HL-60/S4 treated with retinoic acid at 250 ng/mL for 4 days and 3 days (cell line): ENCODE measurements around the gene PRKD1.
"Not testable (repeated sequence)": the region's sequence is repeated elsewhere in the genome, so short reads cannot be mapped to it uniquely, and the experiment has no call there.

Experiments used
- in situ Hi-C: fragments of 300-500 bp; cut with MboI; formaldehyde crosslinking; loops from 2 replicates; pipeline ENCODE4 v1.7.0; 2022; ENCODE audit warnings: low sequenced_read_pairs

Gene PRKD1

GRCh38 chr14:29840369-29840892, 87.2 kb downstream of the PRKD1 start:
- in situ Hi-C loops = not testable (repeated sequence)

GRCh38 chr14:29839691-29840090, 88.0 kb downstream of the PRKD1 start:
- in situ Hi-C loops = not testable (repeated sequence)

- in situ Hi-C loops = no loop called here
These were observed 88.9 kb downstream of the PRKD1 start for GRCh38 chr14:29838752-29839151.

- in situ Hi-C loops = no loop called here
These were observed 91.3 kb downstream of the PRKD1 start for GRCh38 chr14:29836395-29836794.

- in situ Hi-C loops = no loop called here
These were observed 95.6 kb downstream of the PRKD1 start for GRCh38 chr14:29832042-29832441.

GRCh38 chr14:29829851-29830250, 97.8 kb downstream of the PRKD1 start:
- in situ Hi-C loops = no loop called here

- in situ Hi-C loops = no loop called here
These were observed 103.8 kb downstream of the PRKD1 start for GRCh38 chr14:29823816-29824215.

- in situ Hi-C loops = no loop called here
These were observed 105.3 kb downstream of the PRKD1 start for GRCh38 chr14:29822430-29822709.

- in situ Hi-C loops = no loop called here
These were observed 105.8 kb downstream of the PRKD1 start for GRCh38 chr14:29821661-29822429.

GRCh38 chr14:29821242-29821641, 106.4 kb downstream of the PRKD1 start:
- in situ Hi-C loops = no loop called here

- in situ Hi-C loops = no loop called here
These were observed 106.9 kb downstream of the PRKD1 start for GRCh38 chr14:29820785-29821184.

GRCh38 chr14:29817767-29818405, 109.8 kb downstream of the PRKD1 start:
- in situ Hi-C loops = no loop called here

GRCh38 chr14:29815016-29815674, 112.5 kb downstream of the PRKD1 start:
- in situ Hi-C loops = no loop called here

GRCh38 chr14:29814156-29815015, 113.3 kb downstream of the PRKD1 start:
- in situ Hi-C loops = no loop called here

- in situ Hi-C loops = no loop called here
These were observed 117.0 kb downstream of the PRKD1 start for GRCh38 chr14:29810682-29811081.

GRCh38 chr14:29810064-29810463, 117.6 kb downstream of the PRKD1 start:
- in situ Hi-C loops = no loop called here

GRCh38 chr14:29806124-29806517, 121.5 kb downstream of the PRKD1 start:
- in situ Hi-C loops = no loop called here

GRCh38 chr14:29805415-29806123, 122.1 kb downstream of the PRKD1 start:
- in situ Hi-C loops = no loop called here

- in situ Hi-C loops = no loop called here
These were observed 123.0 kb downstream of the PRKD1 start for GRCh38 chr14:29804481-29805266.

- in situ Hi-C loops = no loop called here
These were observed 124.6 kb downstream of the PRKD1 start for GRCh38 chr14:29803045-29803444.
